Neuron (in vitro differentiated cells): ENCODE results near the gene QSOX2.
A peak's percentile ranks its signal among the peaks of the same experiment; 100 is the strongest.

Experiments used
- H2AFZ ChIP-seq: one replicate; pipeline ENCODE4 v1.6.1; 2013; ENCODE audit warnings: low read depth, mild to moderate bottlenecking, inconsistent platforms, low read length, moderate library complexity
- H3K27me3 ChIP-seq: one replicate; pipeline ENCODE4 v1.6.1; 2013; ENCODE audit warnings: low read length; ENCODE audit not compliant: insufficient read depth
- H3K36me3 ChIP-seq: one replicate; pipeline ENCODE4 v1.6.1; 2013; ENCODE audit warnings: low read length; ENCODE audit not compliant: insufficient read depth
- H3K4me1 ChIP-seq: one replicate; pipeline ENCODE4 v1.6.1; 2013; ENCODE audit warnings: low read length; ENCODE audit not compliant: insufficient read depth
- H3K4me3 ChIP-seq: 2 replicates; pipeline ENCODE4 v1.5.1; 2013; ENCODE audit warnings: mild to moderate bottlenecking, low read length, moderate library complexity
- H3K9me3 ChIP-seq: one replicate; pipeline ENCODE4 v1.6.1; 2013; ENCODE audit warnings: low read length

Gene QSOX2

GRCh38 chr9:136248951-136249876 lies 3.6 kb upstream of the QSOX2 start:
- H3K4me3 ChIP-seq = no peak overlapping the region
- H2AFZ ChIP-seq = no peak overlapping the region
- peaks cover 42% of the 10 kb centered on the region for H3K27me3 ChIP-seq
- peaks cover 8% of the 10 kb centered on the region for H3K4me1 ChIP-seq
- H3K9me3 ChIP-seq = no peaks in the 10 kb centered on the region
- no peaks in the 10 kb centered on the region for H3K36me3 ChIP-seq

GRCh38 chr9:136247947-136248637 lies 2.5 kb upstream of the QSOX2 start:
- peaks cover 41% of the 10 kb centered on the region for H3K27me3 ChIP-seq
- no peak overlapping the region for H3K4me3 ChIP-seq
- H3K9me3 ChIP-seq = no peaks in the 10 kb centered on the region
- H2AFZ ChIP-seq = no peak overlapping the region
- H3K36me3 ChIP-seq = no peaks in the 10 kb centered on the region
- H3K4me1 ChIP-seq = peaks cover 19% of the 10 kb centered on the region

DNA sequence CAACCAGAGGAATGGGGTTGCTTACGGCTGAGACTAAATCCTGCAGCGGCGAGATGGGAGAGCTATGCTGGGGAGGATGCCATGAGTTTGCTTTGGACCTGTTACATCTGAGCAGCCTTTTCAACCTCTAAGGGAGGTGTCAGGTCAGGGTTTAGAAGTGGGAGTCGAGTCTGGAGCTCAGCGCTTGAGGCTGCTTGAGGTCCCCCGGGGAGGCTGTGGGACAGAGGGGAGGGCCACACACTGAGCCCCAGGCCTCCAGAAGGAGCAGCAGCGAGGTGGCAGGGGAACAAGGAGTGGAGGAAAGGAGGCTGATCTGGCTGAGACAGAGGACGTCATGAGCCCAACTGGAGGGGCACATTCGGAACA lies 1.9 kb upstream of the QSOX2 start:
- Histone ChIP-seq H3K4me3 (no peak overlapping the region), H3K4me1 (peaks cover 25% of the 10 kb centered on the region), H3K9me3 (no peaks in the 10 kb centered on the region), H3K36me3 (no peaks in the 10 kb centered on the region), H2AFZ (no peak overlapping the region), H3K27me3 (peaks cover 41% of the 10 kb centered on the region)

DNA sequence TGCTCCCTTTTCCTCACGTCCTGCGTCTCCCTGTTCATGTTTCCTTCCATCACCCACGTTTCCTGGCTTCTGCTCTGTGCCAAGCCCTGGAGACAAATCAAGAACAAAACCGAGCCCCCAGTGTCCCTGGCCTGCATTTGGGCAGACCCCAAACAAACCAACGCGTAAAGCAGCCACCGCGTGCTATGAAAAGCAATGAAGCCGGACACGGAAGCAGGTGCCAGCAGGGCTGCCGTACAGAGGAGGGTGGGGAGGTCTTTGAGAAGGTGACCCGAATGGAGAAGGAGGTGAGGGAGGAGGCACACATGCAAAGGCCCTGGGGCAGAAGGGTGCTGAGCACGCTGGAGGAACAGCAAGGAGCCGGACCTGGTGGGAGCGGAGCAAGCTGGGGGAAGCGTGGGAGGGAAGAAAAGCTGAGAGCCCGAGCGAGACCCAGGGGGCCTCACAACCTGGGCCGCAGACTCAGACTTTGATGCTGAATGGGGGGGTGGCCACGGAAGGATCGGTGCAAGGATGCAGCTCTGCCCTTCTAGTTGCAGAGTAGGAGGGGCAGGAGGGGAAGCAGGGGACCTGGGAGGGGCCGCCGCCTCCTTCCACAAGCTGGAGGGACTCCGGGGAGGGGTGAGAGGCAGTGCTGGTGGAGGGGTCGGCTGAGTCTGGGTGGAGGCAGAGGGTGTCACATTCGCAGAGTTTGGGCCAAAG lies 1.4 kb upstream of the QSOX2 start:
- no peak overlapping the region for H3K4me3 ChIP-seq
- H3K36me3 ChIP-seq = no peaks in the 10 kb centered on the region
- no peak overlapping the region for H2AFZ ChIP-seq
- no peaks in the 10 kb centered on the region for H3K9me3 ChIP-seq
- H3K27me3 ChIP-seq = peaks cover 41% of the 10 kb centered on the region
- peaks cover 25% of the 10 kb centered on the region for H3K4me1 ChIP-seq

- H3K27me3 ChIP-seq = peaks cover 26% of the 10 kb centered on the region
- no peaks in the 10 kb centered on the region for H3K36me3 ChIP-seq
- peak overlapping the region; percentile 81 for H3K4me3 ChIP-seq
- H3K4me1 ChIP-seq = peaks cover 28% of the 10 kb centered on the region
- no peaks in the 10 kb centered on the region for H3K9me3 ChIP-seq
- H2AFZ ChIP-seq = no peak overlapping the region
Observed at GRCh38 chr9:136244969-136245218, 718 bp downstream of the QSOX2 start.

- peaks cover 20% of the 10 kb centered on the region for H3K27me3 ChIP-seq
- H3K4me1 ChIP-seq = peaks cover 30% of the 10 kb centered on the region
Observed at GRCh38 chr9:136244122-136244968, 1.3 kb downstream of the QSOX2 start.

DNA sequence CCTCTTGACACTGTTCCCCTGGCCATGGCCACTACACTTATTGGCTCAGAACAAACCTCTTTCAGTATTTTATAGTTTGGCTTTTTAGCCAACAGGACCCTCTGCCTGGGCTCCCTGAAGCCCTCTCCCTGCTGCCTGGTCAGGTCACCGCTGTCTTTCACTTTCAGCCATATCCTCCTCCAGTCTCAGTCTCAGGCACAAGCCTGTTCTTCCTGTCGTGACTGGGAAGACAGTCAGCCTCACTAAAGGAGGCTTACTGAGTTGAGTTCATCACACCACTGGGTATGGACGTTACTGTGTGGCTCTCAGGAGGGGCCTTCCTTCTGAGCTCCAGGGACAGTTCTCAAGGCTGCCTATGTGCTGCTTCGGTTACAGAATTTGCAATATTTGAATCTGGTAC lies 2.0 kb downstream of the QSOX2 start:
- peak overlapping the region; percentile 81 for H3K4me3 ChIP-seq
- H3K36me3 ChIP-seq = no peaks in the 10 kb centered on the region
- H3K4me1 ChIP-seq = peaks cover 30% of the 10 kb centered on the region
- H2AFZ ChIP-seq = no peak overlapping the region
- peaks cover 15% of the 10 kb centered on the region for H3K27me3 ChIP-seq
- H3K9me3 ChIP-seq = no peaks in the 10 kb centered on the region

More at GRCh38 chr9:136244122-136244968, 1.3 kb downstream of the QSOX2 start:
- no peaks in the 10 kb centered on the region for H3K9me3 ChIP-seq
- H3K4me3 ChIP-seq = peak overlapping the region; percentile 81
- H2AFZ ChIP-seq = no peak overlapping the region
- no peaks in the 10 kb centered on the region for H3K36me3 ChIP-seq

DNA sequence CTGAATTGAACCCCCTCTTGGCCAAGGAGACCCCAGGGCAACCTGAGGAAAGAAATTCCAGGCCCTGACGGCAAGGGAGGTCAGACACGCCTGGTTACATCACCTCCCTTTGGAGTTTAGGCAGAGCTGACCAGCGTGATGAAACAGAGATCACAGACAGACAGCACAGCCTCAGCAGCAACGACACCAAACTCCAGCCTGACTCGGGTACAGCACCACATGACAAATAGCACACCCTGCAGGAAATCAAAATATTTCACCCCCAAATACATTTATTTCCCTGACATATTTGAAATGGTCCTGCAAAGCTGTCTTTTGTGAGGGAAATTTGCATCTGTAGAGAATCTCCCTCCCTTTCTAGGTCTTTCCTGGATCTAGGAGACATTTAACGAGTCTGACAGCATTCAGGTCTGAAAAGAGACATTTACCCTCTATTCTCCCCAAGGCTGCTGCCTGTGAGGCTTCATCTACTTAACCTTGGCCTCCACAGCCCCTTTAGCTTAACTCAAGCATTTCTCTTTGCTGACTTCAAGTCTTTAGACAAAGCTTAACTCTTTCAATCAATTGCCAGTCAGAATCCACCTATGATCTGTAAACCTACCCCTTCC lies 2.6 kb downstream of the QSOX2 start:
- Histone ChIP-seq H3K36me3 (no peaks in the 10 kb centered on the region), H3K4me1 (peaks cover 30% of the 10 kb centered on the region), H2AFZ (no peak overlapping the region), H3K27me3 (peaks cover 12% of the 10 kb centered on the region), H3K4me3 (no peak overlapping the region), H3K9me3 (no peaks in the 10 kb centered on the region)

DNA sequence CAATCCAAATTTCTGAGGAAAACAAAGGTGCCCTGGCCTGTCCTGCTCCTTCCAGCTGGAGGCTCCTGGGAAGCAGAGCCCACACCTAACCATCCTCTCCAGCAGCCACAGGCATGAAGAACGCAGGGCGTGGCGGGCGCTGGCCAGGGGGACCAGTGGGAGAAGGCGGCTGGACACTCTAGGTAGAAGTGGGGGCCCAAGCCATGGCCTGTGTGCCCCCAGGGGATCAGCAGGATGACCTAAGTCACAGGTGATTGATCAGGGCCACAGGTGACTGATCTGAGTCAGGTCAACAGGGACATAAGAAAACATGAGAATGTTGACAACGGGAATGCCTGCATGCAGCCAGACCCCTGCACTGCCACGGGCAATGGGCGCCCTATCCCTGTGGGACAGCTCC lies 3.4 kb downstream of the QSOX2 start:
- no peaks in the 10 kb centered on the region for H3K9me3 ChIP-seq
- H3K4me3 ChIP-seq = no peak overlapping the region
- H3K36me3 ChIP-seq = no peaks in the 10 kb centered on the region
- peaks cover 5% of the 10 kb centered on the region for H3K27me3 ChIP-seq
- H2AFZ ChIP-seq = no peak overlapping the region
- H3K4me1 ChIP-seq = peaks cover 30% of the 10 kb centered on the region

- Histone ChIP-seq H3K4me1 (peaks cover 30% of the 10 kb centered on the region), H2AFZ (no peak overlapping the region), H3K27me3 (no peaks in the 10 kb centered on the region), H3K36me3 (no peaks in the 10 kb centered on the region), H3K4me3 (no peak overlapping the region), H3K9me3 (no peaks in the 10 kb centered on the region)
Observed at GRCh38 chr9:136241542-136241941, 4.1 kb downstream of the QSOX2 start.

DNA sequence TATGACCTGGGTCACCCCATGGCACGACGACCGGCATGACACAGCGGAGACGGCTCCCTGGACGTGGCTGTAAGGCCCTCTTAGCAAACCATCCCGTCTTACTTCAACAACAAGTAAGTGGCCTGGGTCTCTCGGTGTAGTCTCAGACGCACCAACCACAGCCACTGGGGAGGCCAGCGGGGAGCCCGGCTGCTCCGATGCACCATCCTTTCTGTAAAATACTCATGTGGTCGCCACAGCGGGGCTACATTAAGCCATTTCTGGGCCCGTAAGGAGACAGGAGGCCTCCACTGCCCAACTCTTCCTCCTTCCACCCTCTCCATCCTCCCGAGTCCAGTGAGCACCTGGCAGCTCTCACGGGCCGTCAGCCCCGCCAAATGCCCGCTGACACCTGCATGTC lies 4.7 kb downstream of the QSOX2 start:
- Histone ChIP-seq H2AFZ (no peak overlapping the region), H3K4me1 (peaks cover 30% of the 10 kb centered on the region), H3K27me3 (no peaks in the 10 kb centered on the region), H3K9me3 (no peaks in the 10 kb centered on the region), H3K4me3 (no peak overlapping the region), H3K36me3 (peaks cover 6% of the 10 kb centered on the region)

GRCh38 chr9:136239983-136240330 lies 5.7 kb downstream of the QSOX2 start:
- no peaks in the 10 kb centered on the region for H3K27me3 ChIP-seq
- peaks cover 29% of the 10 kb centered on the region for H3K4me1 ChIP-seq

More at GRCh38 chr9:136239983-136240330, 5.7 kb downstream of the QSOX2 start:
- H3K36me3 ChIP-seq = peaks cover 15% of the 10 kb centered on the region
- H3K9me3 ChIP-seq = no peaks in the 10 kb centered on the region
- H3K4me3 ChIP-seq = no peak overlapping the region
- H2AFZ ChIP-seq = no peak overlapping the region
